Skeletal muscle satellite cell (primary cell): ENCODE results near the gene NOB1.
"Not testable (repeated sequence)": the region's sequence is repeated elsewhere in the genome, so short reads cannot be mapped to it uniquely, and the experiment has no call there.

Experiments
- H3K27me3 ChIP-seq: 2 replicates; pipeline ENCODE4 v1.7.0; 2013; ENCODE audit warnings: low read length; ENCODE audit not compliant: control insufficient read depth, insufficient read depth
- H3K36me3 ChIP-seq: 2 replicates; pipeline ENCODE4 v1.7.0; 2013; ENCODE audit warnings: mild to moderate bottlenecking, control low read depth, low read length; ENCODE audit not compliant: insufficient read depth
- H3K4me1 ChIP-seq: 2 replicates; pipeline ENCODE4 v1.7.0; 2013; ENCODE audit warnings: low read length; ENCODE audit not compliant: control insufficient read depth, insufficient read depth
- H3K4me2 ChIP-seq: 2 replicates; pipeline ENCODE4 v1.7.0; 2013; ENCODE audit warnings: mild to moderate bottlenecking, low read length
- H3K4me3 ChIP-seq: 2 replicates; pipeline ENCODE4 v1.7.0; 2013; ENCODE audit warnings: low read length
- H3K9ac ChIP-seq: 2 replicates; pipeline ENCODE4 v1.7.0; 2013; ENCODE audit warnings: mild to moderate bottlenecking, low read depth, low read length, moderate library complexity
- H3K9me3 ChIP-seq: replicated peaks from 2 replicates; pipeline ENCODE4 v1.7.0; 2013; ENCODE audit warnings: mild to moderate bottlenecking, control low read depth, low read length

NOB1 gene

GRCh38 chr16:69729030-69729429 lies 25.7 kb downstream of the NOB1 start:
- not testable (repeated sequence) for H3K4me3 ChIP-seq, H3K9me3 ChIP-seq, H3K9ac ChIP-seq, H3K4me2 ChIP-seq, H3K36me3 ChIP-seq, H3K27me3 ChIP-seq
- peaks cover 26% of the 10 kb centered on the region for H3K4me1 ChIP-seq

- Histone ChIP-seq H3K36me3 (peaks cover 6% of the 10 kb centered on the region), H3K27me3 (no peaks in the 10 kb centered on the region), H3K4me3 (no peak overlapping the region), H3K9me3 (no peaks in the 10 kb centered on the region), H3K4me2 (no peak overlapping the region), H3K9ac (no peak overlapping the region), H3K4me1 (peaks cover 31% of the 10 kb centered on the region)
Observed at GRCh38 chr16:69727916-69728270, 26.8 kb downstream of the NOB1 start.

- peak within 1 kb of the TSS; percentile 91 for H3K9ac ChIP-seq
- peak within 1 kb of the TSS; percentile 92 for H3K4me3 ChIP-seq
- peak within 1 kb of the TSS; percentile 92 for H3K4me2 ChIP-seq
- H3K36me3 ChIP-seq, result peaks cover 16% of the 10 kb centered on the region
- H3K4me1 ChIP-seq, result peaks cover 34% of the 10 kb centered on the region
- H3K9me3 ChIP-seq, result no peaks in the 10 kb centered on the region
- no peaks in the 10 kb centered on the region for H3K27me3 ChIP-seq
Observed at GRCh38 chr16:69726313-69727060, 28.2 kb downstream of the NOB1 start, which contains the start of gene NQO1. Gene NQO1, minus strand, starts transcription at chr16:69726560. Its CDS starts 121 bp downstream, at chr16:69726439.

GRCh38 chr16:69725480-69726312 lies 29.0 kb downstream of the NOB1 start:
- peak overlapping the region; percentile 92 for H3K4me3 ChIP-seq
- peak overlapping the region; percentile 92 for H3K4me2 ChIP-seq
- no peaks in the 10 kb centered on the region for H3K27me3 ChIP-seq
- H3K4me1 ChIP-seq, result peaks cover 34% of the 10 kb centered on the region
- H3K9me3 ChIP-seq, result no peaks in the 10 kb centered on the region
- peaks cover 24% of the 10 kb centered on the region for H3K36me3 ChIP-seq
- peak overlapping the region; percentile 91 for H3K9ac ChIP-seq

DNA sequence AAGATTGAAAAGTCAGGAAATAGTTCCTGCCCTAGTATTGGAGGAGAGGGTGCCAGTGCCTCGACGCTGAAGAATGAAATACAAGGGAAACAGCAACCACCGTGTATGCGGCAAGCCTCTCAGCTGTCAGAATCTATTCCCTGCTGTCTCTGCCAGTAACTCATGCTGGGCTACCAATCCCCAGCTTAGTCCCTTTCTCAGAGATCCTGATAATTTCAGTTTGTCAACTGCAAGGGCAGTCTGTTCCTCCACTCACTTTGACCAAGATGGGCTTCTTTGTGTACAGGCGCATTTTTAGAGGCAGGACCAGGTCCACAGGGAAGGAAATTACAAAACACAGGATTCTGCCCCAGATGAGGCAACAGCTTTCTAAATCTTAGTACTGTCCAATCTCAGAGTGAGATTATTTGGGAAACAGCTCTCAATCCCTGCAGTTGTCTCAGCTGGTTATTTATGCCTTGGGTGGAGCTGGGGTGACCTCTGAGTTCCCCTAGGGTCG lies 29.7 kb downstream of the NOB1 start:
- Histone ChIP-seq H3K27me3 (no peaks in the 10 kb centered on the region), H3K4me2 (peak overlapping the region; percentile 92), H3K9me3 (no peaks in the 10 kb centered on the region), H3K9ac (peak overlapping the region; percentile 91), H3K4me1 (peaks cover 34% of the 10 kb centered on the region), H3K4me3 (peak overlapping the region; percentile 92), H3K36me3 (peaks cover 28% of the 10 kb centered on the region)

DNA sequence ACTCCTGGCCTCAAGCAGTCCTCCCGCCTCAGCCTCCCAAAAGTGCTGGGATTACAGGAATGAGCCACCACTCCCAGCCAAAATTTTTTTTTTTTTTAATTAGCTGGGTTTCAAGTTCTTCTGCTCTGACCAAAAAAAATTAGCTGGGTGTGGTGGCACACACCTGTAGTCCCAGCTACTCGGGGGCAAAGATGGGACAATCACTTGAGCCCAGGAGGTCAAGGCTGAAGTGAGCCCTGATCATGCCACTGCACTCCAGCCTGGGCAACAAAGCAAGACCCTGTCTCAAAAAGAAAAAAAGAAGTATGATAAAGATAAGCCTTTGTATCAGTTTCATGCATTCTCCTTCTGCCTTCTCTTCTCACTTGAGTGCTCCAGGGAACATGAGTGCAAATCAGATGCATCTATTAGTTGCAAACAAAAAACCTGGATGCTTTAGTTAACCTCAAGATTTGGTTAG lies 30.3 kb downstream of the NOB1 start:
- Histone ChIP-seq H3K36me3 (peaks cover 32% of the 10 kb centered on the region), H3K4me3 (peak overlapping the region; percentile 92), H3K27me3 (no peaks in the 10 kb centered on the region), H3K9ac (peak overlapping the region; percentile 91), H3K4me1 (peaks cover 34% of the 10 kb centered on the region), H3K4me2 (peak overlapping the region; percentile 92), H3K9me3 (no peaks in the 10 kb centered on the region)

- Histone ChIP-seq H3K9me3 (no peaks in the 10 kb centered on the region), H3K9ac (no peak overlapping the region), H3K27me3 (no peaks in the 10 kb centered on the region), H3K36me3 (peaks cover 56% of the 10 kb centered on the region), H3K4me3 (no peak overlapping the region), H3K4me2 (no peak overlapping the region), H3K4me1 (peaks cover 19% of the 10 kb centered on the region)
Observed at GRCh38 chr16:69721441-69721957, 33.2 kb downstream of the NOB1 start.

DNA sequence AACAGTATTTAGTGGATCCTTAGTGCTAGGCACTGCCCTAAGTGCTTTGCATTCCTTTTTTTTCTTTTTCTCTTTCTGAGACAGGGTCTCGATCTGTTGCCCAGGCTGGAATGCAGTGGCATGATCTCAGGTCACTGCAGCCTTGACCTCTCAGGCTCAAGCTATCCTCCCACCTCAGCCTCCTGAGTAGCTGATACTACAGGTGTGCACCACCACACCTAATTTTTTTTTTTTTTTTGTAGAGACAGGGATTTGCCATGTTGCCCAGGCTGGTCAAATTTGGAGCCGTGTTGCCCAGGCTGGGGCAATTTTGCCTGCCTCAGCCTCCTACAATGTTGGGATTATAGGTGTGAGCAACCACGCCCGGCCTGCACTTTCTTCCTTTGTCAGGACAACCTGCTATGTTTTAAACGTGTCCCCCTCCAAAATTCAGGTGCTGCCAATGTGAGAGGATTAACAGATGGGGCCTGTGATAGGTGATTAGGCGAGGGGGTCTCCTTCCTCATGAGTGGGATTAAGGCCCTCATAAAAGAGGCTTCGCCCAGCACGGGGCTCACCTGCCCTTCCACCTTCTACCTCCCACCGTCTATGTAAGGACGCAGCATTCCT lies 33.8 kb downstream of the NOB1 start:
- Histone ChIP-seq H3K4me3 (no peak overlapping the region), H3K27me3 (no peaks in the 10 kb centered on the region), H3K4me2 (no peak overlapping the region), H3K36me3 (peaks cover 59% of the 10 kb centered on the region), H3K4me1 (peaks cover 19% of the 10 kb centered on the region), H3K9ac (no peak overlapping the region), H3K9me3 (no peaks in the 10 kb centered on the region)

- peaks cover 69% of the 10 kb centered on the region for H3K36me3 ChIP-seq
- no peak overlapping the region for H3K9ac ChIP-seq
- peaks cover 5% of the 10 kb centered on the region for H3K4me1 ChIP-seq
- no peaks in the 10 kb centered on the region for H3K27me3 ChIP-seq
- no peak overlapping the region for H3K4me2 ChIP-seq
- no peak overlapping the region for H3K4me3 ChIP-seq
- H3K9me3 ChIP-seq, result no peaks in the 10 kb centered on the region
Observed at GRCh38 chr16:69718111-69718764, 36.5 kb downstream of the NOB1 start.

DNA sequence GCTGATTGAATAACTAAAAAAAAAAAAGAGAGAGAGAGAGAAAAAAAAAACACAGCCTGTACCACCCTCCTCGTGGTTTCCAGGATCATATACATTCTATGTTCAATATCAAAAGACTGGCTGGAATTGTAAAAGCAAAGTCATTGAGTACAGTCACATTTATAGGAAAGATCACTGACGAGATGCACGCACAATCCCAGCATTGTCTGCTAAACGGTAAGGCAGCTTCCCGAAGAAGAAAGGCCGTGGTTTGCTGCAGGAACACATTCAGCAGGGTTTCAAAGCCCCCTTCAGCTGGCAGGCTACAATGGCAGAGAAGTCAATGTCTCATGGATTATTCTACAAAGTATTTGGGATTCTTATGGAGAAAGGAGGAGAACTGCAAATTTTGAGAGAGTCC lies 37.7 kb downstream of the NOB1 start:
- H3K4me2 ChIP-seq, result no peak overlapping the region
- no peaks in the 10 kb centered on the region for H3K9me3 ChIP-seq
- H3K4me3 ChIP-seq, result no peak overlapping the region
- H3K36me3 ChIP-seq, result peaks cover 75% of the 10 kb centered on the region
- no peaks in the 10 kb centered on the region for H3K27me3 ChIP-seq
- H3K9ac ChIP-seq, result no peak overlapping the region
- peaks cover 10% of the 10 kb centered on the region for H3K4me1 ChIP-seq
